Psoas muscle (tissue), 8 donors: ENCODE measurements around the gene LRRC14B. TPM values are rescaled to one million over a fixed set of nuclear protein-coding genes. Genes with fewer than 3 reads are reported as not detected.

Experiments
- ATAC-seq, 4 donors: fragments of 200-7000 bp; cut with Tn5 transposase; one replicate each; pipeline ENCODE4 v1.9.1; 2020; ENCODE audit warnings: moderate library complexity in 3 of 4, mild to moderate bottlenecking in 2 of 4
- DNase-seq, 2 donors: peaks; one replicate each; pipeline ENCODE4 v3.0.0-alpha.2; 2020
- H3K27ac ChIP-seq: fragments of 200-600 bp; one replicate; pipeline ENCODE4 v1.8.0; 2022
- H3K27me3 ChIP-seq, 3 donors: fragments of 200-600 bp in 1 of 3; one replicate each; pipeline versions ENCODE4 v1.6.1 to v1.8.0; 2013 to 2022; ENCODE audit warnings: low read length in 2 of 3, mild to moderate bottlenecking in 2 of 3, moderate library complexity in 1 of 3; ENCODE audit not compliant: insufficient read depth in 3 of 3
- H3K36me3 ChIP-seq, 2 donors: fragments of 200-600 bp in 1 of 2; one replicate each; pipeline versions ENCODE4 v1.6.1 to v1.8.0; 2013 to 2022; ENCODE audit warnings: low read depth in 1 of 2, mild to moderate bottlenecking in 1 of 2, moderate library complexity in 1 of 2; ENCODE audit not compliant: insufficient read depth in 1 of 2
- H3K4me1 ChIP-seq: fragments of 200-600 bp; one replicate; pipeline ENCODE4 v1.8.0; 2022
- H3K4me3 ChIP-seq: fragments of 200-600 bp; one replicate; pipeline ENCODE4 v1.8.0; 2022; ENCODE audit warnings: mild to moderate bottlenecking
- H3K9me3 ChIP-seq: fragments of 200-600 bp; one replicate; pipeline ENCODE4 v1.8.0; 2022
- CTCF ChIP-seq: fragments of 200-600 bp; IDR thresholded peaks from one replicate; pipeline ENCODE4 v1.8.0; 2022; ENCODE audit warnings: antibody characterized with exemption
- WGBS, 3 donors: extraction: QIAGEN DNeasy Blood & Tissue Kit; methylation state at CpG; one replicate each; pipeline versions ENCODE4 v1.1.6 to v1.1.7; 2013; 5-methylcytosine and 5-hydroxymethylcytosine counted together
- intact Hi-C, 2 donors: fragments of 100-400 bp; cut with DNase I; formaldehyde crosslinking; loops; one replicate each; pipeline versions ENCODE4 v1.11.0 to v1.14.2; 2022
- polyA plus RNA-seq, 3 donors: library from polyadenylated mRNA; stranded (reverse); fragments of 200-250 nt; gene quantifications; one replicate each; pipeline ENCODE4 v1.2.3, GENCODE V29; 2013
- total RNA-seq, 4 donors: library from RNA; stranded (reverse); fragmentation: NEBNext Ultra II Directional in 2 of 4; extraction: Animal tissue kit (Norgen Biotek cat#: 25700) in 2 of 4; gene quantifications; one replicate each; pipeline versions ENCODE4 v1.2.1 to v1.2.4, GENCODE V29; 2021 to 2023
- donor health status: healthy with polysubstance abuse.
- donor health status: DM: no; HTN: no; CAD: no; lungs with moderate emphysema.
- donor health status: Bipolar disorder and iron deficiency.
- donor health status: healthy.
- donor health status: DM: yes; HTN: yes; CAD: no.
- donor health status: DM: no; HTN: no; CAD: no.
- donor health status: DM: no; HTN: no; CAD: no.
- donor health status: DM: yes; HTN: yes; CAD: no.

Gene LRRC14B
- total and polyA plus RNA-seq, 7 donors: 0.42 to 15.5 (median 9.5) TPM

- Histone ChIP-seq H3K36me3 (no peaks in the 10 kb centered on the region), H3K27ac (no peak overlapping the region), H3K4me3 (no peak overlapping the region), H3K27me3 (peaks cover 0 to 9% (median 9%) of the 10 kb centered on the region in 3 donors), H3K4me1 (no peaks in the 10 kb centered on the region), H3K9me3 (no peaks in the 10 kb centered on the region)
- DNase-seq (no peak), ATAC-seq (no peak)
- TF ChIP-seq CTCF: no peak
- WGBS, 3 donors: 70 to 77% (median 76%) methylated on average over 23 of the region's 23 CpGs
- intact Hi-C loops: no loop called here
Observed at GRCh38 chr5:155651-156410, 35.5 kb upstream of the LRRC14B start.

- WGBS, 3 donors: 78 to 86% (median 80%) methylated on average over 17 of the region's 17 CpGs
- no peaks in the 10 kb centered on the region for H3K9me3 ChIP-seq
- no peaks in the 10 kb centered on the region for H3K4me1 ChIP-seq
- no peak overlapping the region for H3K27ac ChIP-seq
- ATAC-seq (no peak), DNase-seq (no peak)
- intact Hi-C loops: no loop called here
- TF ChIP-seq CTCF: no peak
- peaks cover 0 to 15% (median 9%) of the 10 kb centered on the region in 3 donors for H3K27me3 ChIP-seq
- H3K36me3 ChIP-seq: no peaks in the 10 kb centered on the region
- no peak overlapping the region for H3K4me3 ChIP-seq
Observed at GRCh38 chr5:156411-157072, 34.8 kb upstream of the LRRC14B start.

GRCh38 chr5:157126-157715, 34.1 kb upstream of the LRRC14B start:
- 92 to 93% (median 92%) methylated on average over 12 of the region's 12 CpGs for WGBS, 3 donors
- no peak for DNase-seq
- no peak overlapping the region for H3K4me3 ChIP-seq

GRCh38 chr5:157801-158200, 33.5 kb upstream of the LRRC14B start:
- DNase-seq: no peak
- WGBS, 3 donors: 74 to 86% (median 77%) methylated on average over 10 to 11 of the region's 11 CpGs
- no peak overlapping the region for H3K27ac ChIP-seq

More at GRCh38 chr5:157126-157715, 34.1 kb upstream of the LRRC14B start:
- Histone ChIP-seq H3K27ac (no peak overlapping the region), H3K27me3 (peaks cover 0 to 16% (median 9%) of the 10 kb centered on the region in 3 donors), H3K36me3 (no peaks in the 10 kb centered on the region), H3K4me1 (no peaks in the 10 kb centered on the region), H3K9me3 (no peaks in the 10 kb centered on the region)
- ATAC-seq: no peak
- no peak for TF ChIP-seq CTCF
- intact Hi-C loops: no loop called here

More at GRCh38 chr5:157801-158200, 33.5 kb upstream of the LRRC14B start:
- TF ChIP-seq CTCF: no peak
- H3K4me1 ChIP-seq: no peaks in the 10 kb centered on the region
- no peak overlapping the region for H3K4me3 ChIP-seq
- no peaks in the 10 kb centered on the region for H3K9me3 ChIP-seq
- intact Hi-C loops: no loop called here
- peaks cover 0 to 16% (median 9%) of the 10 kb centered on the region in 3 donors for H3K27me3 ChIP-seq
- no peak for ATAC-seq
- H3K36me3 ChIP-seq: no peaks in the 10 kb centered on the region
